GM12874 (cell line): ENCODE results near the gene TMEM138.

Experiments used
- CTCF ChIP-seq: IDR thresholded peaks from 2 replicates; pipeline ENCODE4 v1.5.1; 2011; ENCODE audit warnings: low read depth, mild to moderate bottlenecking, control low read depth, low read length, moderate library complexity; ENCODE audit not compliant: insufficient read depth

The TMEM138 gene

GRCh38 chr11:61337706-61338470 lies 24.3 kb upstream of the TMEM138 start:
- no peak for TF ChIP-seq CTCF

GRCh38 chr11:61338783-61339489 lies 23.2 kb upstream of the TMEM138 start:
- no peak for TF ChIP-seq CTCF

DNA sequence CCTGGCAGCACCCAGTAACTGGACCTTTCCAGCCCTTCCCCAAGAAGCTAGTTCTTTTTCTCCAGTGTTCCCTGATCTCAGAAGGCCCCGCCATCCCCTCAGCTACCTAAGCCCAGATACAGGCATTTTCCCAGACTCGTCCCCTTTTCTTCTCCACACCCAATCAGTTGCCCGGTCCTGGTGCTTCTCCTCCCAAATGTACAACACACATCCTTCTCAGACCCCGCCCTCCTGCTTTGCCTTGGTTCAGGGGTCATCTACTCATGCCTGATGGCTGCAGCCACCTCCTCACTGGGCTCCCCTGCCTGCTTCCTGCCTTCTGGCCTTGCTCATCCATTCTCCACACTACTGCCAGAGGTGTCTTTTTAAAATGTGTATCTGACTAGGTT lies 22.7 kb upstream of the TMEM138 start:
- no peak for TF ChIP-seq CTCF

DNA sequence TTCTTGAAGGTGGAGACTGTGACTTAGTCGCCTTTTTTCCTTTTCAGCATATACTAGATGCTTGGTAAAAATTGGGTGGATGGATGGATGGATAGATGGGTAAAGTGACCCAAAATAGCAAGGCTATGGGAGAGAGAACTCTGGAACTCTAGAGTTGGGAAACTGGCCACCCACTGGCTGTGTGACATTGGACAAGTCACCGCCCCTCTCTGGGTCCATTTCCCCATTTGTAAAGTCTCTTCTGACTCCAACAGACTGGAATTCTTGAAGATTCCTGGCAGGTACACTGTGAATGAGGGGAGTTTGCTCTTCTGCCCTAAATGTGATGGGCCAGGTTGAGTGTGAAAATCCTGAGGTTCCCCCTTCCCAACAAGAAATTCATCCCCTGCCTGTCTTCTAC lies 21.2 kb upstream of the TMEM138 start:
- no peak for TF ChIP-seq CTCF

GRCh38 chr11:61341706-61342105 lies 20.5 kb upstream of the TMEM138 start:
- no peak for TF ChIP-seq CTCF

DNA sequence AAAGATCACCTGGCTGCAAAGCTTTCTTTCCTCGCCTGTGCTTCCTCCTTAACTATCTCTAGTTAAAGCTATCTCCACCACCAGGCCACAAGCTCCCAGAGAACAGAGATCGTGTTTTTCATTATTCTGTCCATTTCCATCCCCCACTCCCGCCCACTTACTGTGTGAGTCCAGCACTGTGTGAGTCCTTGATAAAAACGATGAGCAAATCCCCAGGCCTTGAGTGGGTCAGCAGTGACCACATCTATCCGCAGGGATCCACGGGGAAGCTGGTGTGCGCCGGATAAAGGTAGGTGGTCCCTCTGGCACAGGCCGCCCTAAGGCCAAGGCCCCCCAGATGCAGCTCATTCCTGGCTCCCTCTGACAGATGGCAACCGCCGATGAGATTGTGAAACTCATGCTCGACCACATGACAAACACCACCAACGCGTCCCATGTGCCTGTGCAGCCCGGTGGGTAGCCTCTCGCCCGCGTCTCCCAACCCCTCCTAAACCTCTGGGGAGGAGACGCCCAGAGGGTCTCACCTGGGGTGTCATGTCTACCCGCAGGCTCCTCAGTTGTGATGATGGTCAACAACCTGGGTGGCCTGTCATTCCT lies 19.9 kb upstream of the TMEM138 start:
- TF ChIP-seq CTCF, result no peak
